Amygdala (tissue), 56 donors: ENCODE results near the gene IFI6.
A peak's percentile ranks its signal among the peaks of the same experiment; 100 is the strongest.
"Not testable (repeated sequence)": the region's sequence is repeated elsewhere in the genome, so short reads cannot be mapped to it uniquely, and the experiment has no call there.

Experiments used
- DNase-seq, 56 donors: peaks; one replicate each; lab custom pipeline; 2025; lab: John Stamatoyannopoulos, UW

IFI6 gene, protein sequence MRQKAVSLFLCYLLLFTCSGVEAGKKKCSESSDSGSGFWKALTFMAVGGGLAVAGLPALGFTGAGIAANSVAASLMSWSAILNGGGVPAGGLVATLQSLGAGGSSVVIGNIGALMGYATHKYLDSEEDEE

DNA sequence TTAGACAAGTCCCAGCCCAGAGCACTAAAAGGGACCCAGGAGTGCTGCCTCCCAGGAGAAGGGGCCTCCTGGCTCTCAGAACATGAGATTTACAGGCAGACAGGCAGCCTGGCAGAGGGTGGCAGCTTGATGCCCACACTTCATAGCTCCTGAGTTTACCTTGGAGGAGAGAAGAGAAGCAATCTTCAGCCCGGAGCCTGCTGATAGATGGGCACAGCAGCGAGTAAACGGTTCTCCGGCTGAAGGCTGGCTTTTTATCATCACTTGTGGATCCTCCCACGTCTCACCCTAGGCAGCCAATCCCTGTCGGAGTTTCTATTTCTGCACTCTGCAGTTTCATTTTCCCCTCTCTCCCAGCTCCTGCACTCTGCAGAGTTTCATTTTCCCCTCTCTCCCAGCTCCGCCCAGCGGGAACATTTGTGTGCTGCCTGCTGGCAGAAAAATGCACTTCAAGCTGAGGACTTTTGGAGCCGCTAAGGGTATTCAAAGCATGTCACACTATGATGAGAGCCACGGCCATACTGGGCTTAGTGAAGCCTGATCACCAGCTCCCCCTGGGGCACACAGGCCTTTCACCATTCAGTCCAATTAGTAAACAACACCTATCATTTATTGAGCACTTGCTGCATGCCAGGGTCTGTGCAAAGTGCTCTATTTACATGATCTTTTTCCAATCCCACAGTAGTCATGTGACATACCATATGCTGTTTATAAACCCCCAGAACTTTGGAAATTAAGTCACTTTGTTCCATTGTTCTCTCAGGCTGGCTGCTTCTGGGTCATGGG, at the start of gene IFI6:
IFI6 (minus strand) TSS at position 229 of the 786 bp plus-strand sequence. CDS start 2,878 bp downstream, outside the sequence.
- peak; percentile 25 to 96 (median 84) for DNase-seq

- no peak for DNase-seq
These were observed 47.6 kb upstream of the IFI6 start for GRCh38 chr1:27719286-27720251.

GRCh38 chr1:27716262-27716895, 44.4 kb upstream of the IFI6 start:
- no peak for DNase-seq

DNA sequence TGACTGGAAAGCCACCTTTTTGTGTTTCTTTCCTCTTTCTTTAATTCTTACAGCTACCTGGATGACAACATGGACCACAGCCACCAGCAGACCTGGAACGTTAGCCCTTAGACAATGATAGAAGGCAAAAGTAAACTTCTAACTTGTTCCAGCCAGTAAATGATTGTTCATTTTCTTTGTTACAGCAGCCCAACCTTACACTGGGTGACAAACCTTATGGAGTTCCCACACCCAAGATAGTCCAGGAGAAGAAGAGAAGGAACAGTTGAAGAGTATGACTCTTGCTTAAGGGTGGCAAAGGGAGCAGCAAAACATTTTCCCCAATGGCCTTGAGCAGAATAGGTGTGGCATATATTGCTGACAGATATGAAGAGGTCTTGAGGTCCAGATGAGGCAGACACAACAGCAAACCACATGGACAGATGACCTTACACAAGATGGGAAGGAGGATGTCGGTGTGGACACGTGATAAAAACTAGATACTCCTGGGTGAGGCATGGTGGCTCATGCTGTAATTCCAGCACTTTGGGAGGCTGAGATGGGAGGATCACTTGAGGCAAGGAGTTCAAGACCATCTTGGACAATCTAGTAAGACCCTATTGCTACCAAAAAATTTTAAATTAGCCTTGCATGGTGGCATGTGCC, 42.0 kb upstream of the IFI6 start:
- no peak for DNase-seq

- DNase-seq = no peak
These were observed 41.2 kb upstream of the IFI6 start for GRCh38 chr1:27713139-27713725.

DNA sequence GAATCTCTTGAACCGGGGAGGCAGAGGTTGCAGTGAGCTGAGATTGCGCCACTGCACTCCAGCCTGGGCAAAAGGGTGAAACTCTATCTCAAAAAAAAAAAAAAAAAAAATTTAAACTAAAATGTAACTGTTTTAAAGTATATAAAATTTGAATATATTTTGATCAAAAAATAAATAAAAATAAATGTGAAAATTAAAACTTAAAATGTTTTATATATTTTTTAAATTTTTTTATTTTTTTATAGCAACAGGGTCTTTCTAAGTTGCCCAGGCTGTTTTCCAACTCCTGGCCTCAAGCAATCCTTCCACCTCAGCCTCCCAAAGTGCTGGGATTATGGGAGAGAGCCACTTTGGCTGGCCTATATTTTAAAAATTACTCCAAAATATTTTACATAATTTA, 38.6 kb upstream of the IFI6 start:
- DNase-seq = no peak

GRCh38 chr1:27705545-27705944, 33.6 kb upstream of the IFI6 start:
- no peak for DNase-seq

GRCh38 chr1:27704958-27705357, 33.0 kb upstream of the IFI6 start:
- DNase-seq = no peak

DNA sequence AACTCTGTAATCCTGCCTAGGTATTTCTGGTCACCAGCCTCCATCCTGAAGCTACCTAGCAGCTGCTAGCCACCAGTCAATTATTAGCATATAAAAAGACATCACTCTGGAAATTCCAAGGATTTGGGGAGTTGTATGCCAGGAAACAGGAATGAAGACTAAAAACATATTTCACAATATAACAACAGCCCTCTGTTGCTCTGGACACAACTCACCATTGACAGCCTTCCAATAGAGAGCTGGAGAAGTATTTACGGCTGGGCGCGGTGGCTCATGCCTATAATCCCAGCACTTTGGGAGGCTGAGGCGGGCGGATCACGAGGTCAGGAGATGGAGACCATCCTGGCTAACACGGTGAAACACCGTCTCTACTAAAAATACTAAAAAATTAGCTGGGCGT, 24.8 kb upstream of the IFI6 start:
- DNase-seq = not testable (repeated sequence)

- no peak for DNase-seq
These were observed 18.2 kb upstream of the IFI6 start for GRCh38 chr1:27690183-27690582.

GRCh38 chr1:27689423-27690173, 17.6 kb upstream of the IFI6 start:
- DNase-seq = no peak

DNA sequence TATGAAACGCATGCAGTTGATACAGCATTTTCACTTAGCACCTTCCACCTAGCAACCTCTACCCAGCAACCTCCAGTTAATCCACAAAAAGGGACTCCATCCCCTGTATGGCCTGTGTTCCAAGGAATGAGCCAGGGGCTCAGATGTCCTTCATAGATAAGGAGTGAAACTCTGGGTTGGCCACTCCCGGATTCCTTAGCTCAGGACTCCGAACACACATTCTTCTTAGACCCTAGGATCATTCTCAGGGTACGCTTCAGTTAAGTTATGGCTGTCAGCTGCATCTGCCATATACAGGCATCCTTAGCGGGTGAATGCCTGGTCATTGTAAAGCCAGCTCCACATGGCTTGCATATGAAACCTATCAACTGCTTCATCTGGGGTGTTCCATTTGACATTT, 15.9 kb upstream of the IFI6 start:
- DNase-seq = no peak

DNA sequence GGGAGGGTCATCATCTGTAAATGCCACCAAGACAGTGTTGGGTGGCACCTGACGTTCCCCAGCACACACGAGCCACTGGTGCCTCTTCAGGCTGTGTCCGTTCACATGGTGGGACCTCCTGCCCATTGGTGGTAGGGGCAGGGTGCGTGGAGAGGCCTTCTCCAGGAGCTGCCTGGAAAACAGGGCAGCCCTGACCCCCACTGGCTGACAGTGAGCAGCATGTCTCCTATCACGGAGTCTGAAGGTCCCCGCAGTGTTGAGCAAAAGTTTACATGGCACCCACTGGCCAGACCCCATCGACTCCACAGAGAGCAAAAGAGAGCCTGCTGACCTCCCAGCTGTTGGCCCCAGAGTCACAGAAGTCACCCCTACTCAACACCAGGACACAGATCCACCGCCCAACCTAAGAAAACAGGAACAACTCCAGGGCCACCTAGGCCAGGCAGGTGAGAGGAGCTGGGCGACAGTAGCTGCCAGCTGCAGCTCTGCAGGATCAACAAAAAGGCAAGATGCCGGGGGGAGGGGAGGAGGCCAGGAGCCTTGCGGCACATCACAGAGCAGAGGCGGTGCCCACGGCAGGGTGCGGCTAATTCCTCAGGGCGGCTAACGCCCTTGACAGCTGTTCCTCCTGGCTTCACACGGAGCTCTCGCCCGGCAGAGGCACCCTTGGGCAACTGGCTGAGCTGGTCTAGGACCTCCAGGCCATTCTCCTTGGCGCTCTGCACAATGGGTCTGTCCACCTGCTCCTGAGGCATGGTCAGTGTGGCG, 14.4 kb upstream of the IFI6 start:
- DNase-seq = no peak

- no peak for DNase-seq
These were observed 12.2 kb upstream of the IFI6 start for GRCh38 chr1:27684176-27684575.

GRCh38 chr1:27682351-27682944, 10.5 kb upstream of the IFI6 start:
- DNase-seq = peak in 1 of 56 donors; percentile 9

GRCh38 chr1:27681580-27681979, 9.6 kb upstream of the IFI6 start:
- DNase-seq = not testable (repeated sequence)

- DNase-seq = not testable (repeated sequence)
These were observed 8.3 kb upstream of the IFI6 start for GRCh38 chr1:27680225-27680791.
